Peyer's patch (tissue), 4 donors: ENCODE results near the gene SYNDIG1. TPM values are rescaled to one million over a fixed set of nuclear protein-coding genes. Genes with fewer than 3 reads are reported as not detected.

Source experiments
- DNase-seq, 3 donors: peaks; one replicate each; pipeline ENCODE4 v3.0.0-alpha.2; 2017 to 2019
- H3K27ac ChIP-seq, 4 donors: fragments of 200-600 bp; sonication (generic); one replicate each; pipeline ENCODE4 v1.5.1; 2016 to 2019
- H3K27me3 ChIP-seq, 2 donors: fragments of 200-600 bp; sonication (generic); one replicate each; pipeline ENCODE4 v1.5.1; 2019
- H3K36me3 ChIP-seq, 3 donors: fragments of 200-600 bp; sonication (generic); one replicate each; pipeline ENCODE4 v1.5.1; 2016 to 2019
- H3K4me1 ChIP-seq, 4 donors: fragments of 200-600 bp; sonication (generic); one replicate each; pipeline ENCODE4 v1.5.1; 2016 to 2019
- H3K4me3 ChIP-seq, 4 donors: fragments of 200-600 bp; sonication (generic); 1 replicate in 3 of 4; 2 replicates in 1 of 4; pipeline ENCODE4 v1.5.1; 2016 to 2019; ENCODE audit warnings: mild to moderate bottlenecking in 1 of 4
- H3K9me3 ChIP-seq, 4 donors: fragments of 200-600 bp; sonication (generic); one replicate each; pipeline ENCODE4 v1.5.1; 2016 to 2019; ENCODE audit warnings: mild to moderate bottlenecking in 1 of 4
- CTCF ChIP-seq, 6 experiments: fragments of 450-650 bp in 4 of 6; fragments of 200-600 bp in 2 of 6; sonication (generic) in 1 of 6; IDR thresholded peaks; one replicate each; pipeline ENCODE4 v1.5.1; 2017 to 2019; ENCODE audit warnings: antibody characterized with exemption in 6 of 6, mild to moderate bottlenecking in 3 of 6, moderate library complexity in 1 of 6
- POLR2A ChIP-seq, 2 donors: fragments of 450-650 bp; IDR thresholded peaks; one replicate each; pipeline ENCODE4 v1.5.1; 2017; ENCODE audit warnings: antibody characterized with exemption in 2 of 2, mild to moderate bottlenecking in 2 of 2, moderate library complexity in 2 of 2
- total RNA-seq, 4 donors: library from RNA; depleted of rRNA; stranded (reverse); fragments of >200 nt; gene quantifications; one replicate each; pipeline ENCODE4 v1.1.0, GENCODE V29; 2016

Gene SYNDIG1
- total RNA-seq, 4 donors from 2014 or later: 0.76 to 1.7 TPM; not detected in 2

GRCh38 chr20:24586523-24586840 lies 117.1 kb downstream of the SYNDIG1 start:
- TF ChIP-seq CTCF (IDR thresholded peaks at IDR 0.05) (no peak), POLR2A (IDR thresholded peaks at IDR 0.05) (no peak)
- H3K4me3 ChIP-seq: no peak overlapping the region
- H3K9me3 ChIP-seq: no peaks in the 10 kb centered on the region
- DNase-seq: no peak
- no peaks in the 10 kb centered on the region for H3K36me3 ChIP-seq
- no peak overlapping the region for H3K27ac ChIP-seq
- H3K4me1 ChIP-seq: no peaks in the 10 kb centered on the region
- H3K27me3 ChIP-seq: no peaks in the 10 kb centered on the region

- TF ChIP-seq POLR2A (IDR thresholded peaks at IDR 0.05) (no peak), CTCF (IDR thresholded peaks at IDR 0.05) (no peak)
- Histone ChIP-seq H3K27ac (no peak overlapping the region), H3K9me3 (no peaks in the 10 kb centered on the region), H3K4me3 (no peak overlapping the region), H3K4me1 (no peaks in the 10 kb centered on the region), H3K27me3 (no peaks in the 10 kb centered on the region), H3K36me3 (no peaks in the 10 kb centered on the region)
- DNase-seq: no peak
These were observed 118.1 kb downstream of the SYNDIG1 start for GRCh38 chr20:24587384-24588046.

GRCh38 chr20:24588047-24588635 lies 118.7 kb downstream of the SYNDIG1 start:
- Histone ChIP-seq H3K4me3 (no peak overlapping the region), H3K27ac (no peak overlapping the region), H3K9me3 (no peaks in the 10 kb centered on the region), H3K27me3 (no peaks in the 10 kb centered on the region), H3K4me1 (no peaks in the 10 kb centered on the region), H3K36me3 (no peaks in the 10 kb centered on the region)
- TF ChIP-seq CTCF (IDR thresholded peaks at IDR 0.05) (no peak), POLR2A (IDR thresholded peaks at IDR 0.05) (no peak)
- no peak for DNase-seq

GRCh38 chr20:24588725-24589340 lies 119.4 kb downstream of the SYNDIG1 start:
- no peak overlapping the region for H3K27ac ChIP-seq
- no peaks in the 10 kb centered on the region for H3K27me3 ChIP-seq
- no peak overlapping the region for H3K4me3 ChIP-seq
- no peaks in the 10 kb centered on the region for H3K4me1 ChIP-seq
- DNase-seq: no peak
- TF ChIP-seq CTCF (IDR thresholded peaks at IDR 0.05) (no peak), POLR2A (IDR thresholded peaks at IDR 0.05) (no peak)
- no peaks in the 10 kb centered on the region for H3K9me3 ChIP-seq
- H3K36me3 ChIP-seq: no peaks in the 10 kb centered on the region

GRCh38 chr20:24589381-24589780 lies 120.0 kb downstream of the SYNDIG1 start:
- H3K27me3 ChIP-seq: no peaks in the 10 kb centered on the region
- H3K27ac ChIP-seq: no peak overlapping the region

More at GRCh38 chr20:24589381-24589780, 120.0 kb downstream of the SYNDIG1 start:
- TF ChIP-seq POLR2A (IDR thresholded peaks at IDR 0.05) (no peak), CTCF (IDR thresholded peaks at IDR 0.05) (no peak)
- H3K4me1 ChIP-seq: no peaks in the 10 kb centered on the region
- H3K36me3 ChIP-seq: no peaks in the 10 kb centered on the region
- no peaks in the 10 kb centered on the region for H3K9me3 ChIP-seq
- H3K4me3 ChIP-seq: no peak overlapping the region
- no peak for DNase-seq
